Chondrocyte (in vitro differentiated cells): ENCODE data around the gene MT1F. TPM values are rescaled to one million over a fixed set of nuclear protein-coding genes. Genes with fewer than 3 reads are reported as not detected.

Experiments
- DNase-seq: peaks from one replicate; pipeline ENCODE4 v3.0.0; 2021; ENCODE audit warnings: mixed read lengths, low spot score
- H3K27ac Mint-ChIP-seq: one replicate; pipeline ENCODE4 v1.8.0; 2021; ENCODE audit warnings: mild to moderate bottlenecking, moderate library complexity, mixed read lengths; ENCODE audit not compliant: unreplicated experiment
- H3K27me3 Mint-ChIP-seq: 2 replicates; pipeline ENCODE4 v1.8.0; 2021; ENCODE audit warnings: low read depth, mixed read lengths
- H3K36me3 Mint-ChIP-seq: 2 replicates; pipeline ENCODE4 v1.8.0; 2021; ENCODE audit warnings: low read depth, mixed read lengths
- H3K4me1 Mint-ChIP-seq: 2 replicates; pipeline ENCODE4 v1.8.0; 2021; ENCODE audit warnings: low read depth, mild to moderate bottlenecking, mixed read lengths
- H3K4me3 Mint-ChIP-seq: one replicate; pipeline ENCODE4 v1.8.0; 2021; ENCODE audit warnings: mild to moderate bottlenecking, moderate library complexity, mixed read lengths; ENCODE audit not compliant: unreplicated experiment
- H3K9me3 Mint-ChIP-seq: 2 replicates; pipeline ENCODE4 v1.8.0; 2021; ENCODE audit warnings: low read depth, mixed read lengths
- total RNA-seq: library from RNA; stranded (reverse); gene quantifications from 3 replicates; pipeline ENCODE4 v1.2.1, GENCODE V29; 2021
- TF ChIP-seq, protein P1 (sequence below): fragments of 200-600 bp; sonication (generic); IDR thresholded peaks from 2 replicates; pipeline ENCODE4 v1.5.0; 2021; ENCODE audit warnings: antibody characterized with exemption, mild to moderate bottlenecking, moderate library complexity

Gene MT1F
- total RNA-seq, 1 donor from 2014 or later, result 5.8 TPM

DNA sequence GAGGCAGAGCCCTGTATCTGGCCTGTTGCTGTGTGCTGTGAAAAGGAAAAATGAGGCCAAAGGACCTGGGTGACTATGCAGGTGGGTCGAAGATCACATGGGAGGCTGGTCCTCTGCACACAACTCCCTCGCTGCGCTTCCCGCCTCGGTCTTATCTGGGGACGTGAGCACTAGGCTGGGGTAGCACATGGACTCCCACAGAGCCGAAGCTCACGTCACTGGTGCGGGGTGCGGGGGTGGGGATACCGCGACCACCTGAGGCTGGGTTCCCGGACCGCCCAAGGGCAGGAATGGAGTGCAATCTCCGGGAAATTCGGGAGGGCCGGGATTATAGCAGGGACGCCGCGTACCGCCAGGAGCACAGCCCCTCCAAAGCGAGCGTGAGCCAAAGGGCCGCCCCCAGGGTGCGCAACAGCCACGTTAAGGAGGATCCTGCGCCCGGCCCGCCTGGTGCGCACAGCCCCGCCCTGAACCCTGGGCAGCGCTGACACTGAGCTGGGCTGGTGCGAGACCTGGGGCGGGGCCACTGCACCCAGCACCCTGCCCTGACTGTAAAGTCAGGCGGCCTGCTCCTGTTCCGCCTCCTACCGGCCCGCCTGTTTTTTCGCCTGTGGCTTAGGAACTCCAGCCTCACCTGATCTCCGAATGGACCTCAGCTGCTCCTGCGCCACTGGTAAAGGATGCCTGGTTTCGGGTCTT is 14.5 kb upstream of the MT1F start:
- TF ChIP-seq, protein P1, sequence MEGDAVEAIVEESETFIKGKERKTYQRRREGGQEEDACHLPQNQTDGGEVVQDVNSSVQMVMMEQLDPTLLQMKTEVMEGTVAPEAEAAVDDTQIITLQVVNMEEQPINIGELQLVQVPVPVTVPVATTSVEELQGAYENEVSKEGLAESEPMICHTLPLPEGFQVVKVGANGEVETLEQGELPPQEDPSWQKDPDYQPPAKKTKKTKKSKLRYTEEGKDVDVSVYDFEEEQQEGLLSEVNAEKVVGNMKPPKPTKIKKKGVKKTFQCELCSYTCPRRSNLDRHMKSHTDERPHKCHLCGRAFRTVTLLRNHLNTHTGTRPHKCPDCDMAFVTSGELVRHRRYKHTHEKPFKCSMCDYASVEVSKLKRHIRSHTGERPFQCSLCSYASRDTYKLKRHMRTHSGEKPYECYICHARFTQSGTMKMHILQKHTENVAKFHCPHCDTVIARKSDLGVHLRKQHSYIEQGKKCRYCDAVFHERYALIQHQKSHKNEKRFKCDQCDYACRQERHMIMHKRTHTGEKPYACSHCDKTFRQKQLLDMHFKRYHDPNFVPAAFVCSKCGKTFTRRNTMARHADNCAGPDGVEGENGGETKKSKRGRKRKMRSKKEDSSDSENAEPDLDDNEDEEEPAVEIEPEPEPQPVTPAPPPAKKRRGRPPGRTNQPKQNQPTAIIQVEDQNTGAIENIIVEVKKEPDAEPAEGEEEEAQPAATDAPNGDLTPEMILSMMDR, result peak; percentile 64
- Mint-ChIP-seq H3K27ac (no peak overlapping the region), H3K4me3 (peak overlapping the region; percentile 45), H3K36me3 (peaks cover 2% of the 10 kb centered on the region), H3K9me3 (no peaks in the 10 kb centered on the region), H3K4me1 (peaks cover 7% of the 10 kb centered on the region), H3K27me3 (peaks cover 59% of the 10 kb centered on the region)
- peak; percentile 72 for DNase-seq

DNA sequence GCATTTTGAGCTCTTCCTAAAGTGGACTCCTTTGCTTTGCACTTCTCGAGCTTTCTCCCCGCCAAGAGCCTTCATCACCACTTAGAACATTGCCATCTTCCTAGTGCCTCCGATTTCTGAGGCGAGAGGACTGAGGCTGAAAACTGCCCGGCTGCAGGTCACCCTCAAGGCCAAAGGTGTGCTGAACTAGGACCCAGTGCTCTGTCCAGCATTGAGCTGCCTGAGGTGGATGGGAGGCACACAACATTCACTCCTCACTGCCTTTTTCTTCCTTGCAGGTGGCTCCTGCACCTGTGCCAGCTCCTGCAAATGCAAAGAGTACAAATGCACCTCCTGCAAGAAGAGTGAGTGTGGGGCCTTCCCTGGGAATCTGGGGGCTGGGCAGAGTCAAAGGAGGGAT is 13.9 kb upstream of the MT1F start:
- Mint-ChIP-seq H3K36me3 (peaks cover 2% of the 10 kb centered on the region), H3K9me3 (no peaks in the 10 kb centered on the region), H3K4me1 (peaks cover 4% of the 10 kb centered on the region), H3K27ac (no peak overlapping the region), H3K4me3 (peak overlapping the region; percentile 45), H3K27me3 (peaks cover 59% of the 10 kb centered on the region)
- DNase-seq, result peak; percentile 39
- TF ChIP-seq, protein P1, result peak; percentile 25

DNA sequence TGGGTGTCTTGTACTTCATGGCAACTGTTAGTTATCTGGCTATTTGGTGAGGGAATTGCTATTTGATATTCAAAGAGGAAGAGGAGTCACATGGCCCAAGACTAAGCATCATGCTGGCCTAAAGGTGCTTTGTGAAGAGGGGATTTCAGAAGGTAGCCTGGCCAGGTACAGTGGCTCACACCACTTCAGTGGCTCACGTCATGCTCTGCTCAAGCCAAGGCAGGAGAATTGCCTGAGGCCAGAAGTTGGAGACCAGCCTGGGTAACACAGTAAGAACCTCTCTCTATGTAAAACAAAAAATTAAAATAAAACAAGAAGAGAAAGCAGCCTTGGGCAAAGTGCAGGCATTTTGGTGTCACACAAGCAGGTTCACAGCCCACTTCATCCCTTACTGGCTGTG is 12.4 kb upstream of the MT1F start:
- no peak for DNase-seq
- no peak overlapping the region for H3K4me3 Mint-ChIP-seq
- H3K27me3 Mint-ChIP-seq, result peaks cover 57% of the 10 kb centered on the region
- no peaks in the 10 kb centered on the region for H3K9me3 Mint-ChIP-seq
- TF ChIP-seq, protein P1, result no peak
- H3K27ac Mint-ChIP-seq, result no peak overlapping the region
- H3K4me1 Mint-ChIP-seq, result peaks cover 4% of the 10 kb centered on the region
- peaks cover 2% of the 10 kb centered on the region for H3K36me3 Mint-ChIP-seq

DNA sequence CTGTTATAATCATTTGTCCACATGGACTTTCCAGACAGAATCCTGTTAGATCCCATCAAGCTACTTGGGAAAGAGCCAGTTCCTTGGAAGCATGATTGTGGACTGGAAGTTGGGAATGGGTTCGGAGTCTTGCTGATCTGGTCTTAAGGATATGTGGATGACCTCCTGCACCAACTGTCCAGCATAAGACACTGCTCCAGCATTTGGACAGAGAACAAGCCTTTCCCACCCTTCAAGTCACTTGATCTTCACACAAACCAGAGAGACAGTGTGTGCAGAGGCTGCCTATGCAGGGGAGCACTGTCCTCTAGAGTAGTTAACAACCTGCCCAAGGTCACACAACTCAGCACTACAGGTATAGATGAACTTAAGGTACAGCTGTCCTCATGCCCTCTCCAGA is 11.9 kb upstream of the MT1F start:
- H3K4me3 Mint-ChIP-seq, result no peak overlapping the region
- H3K4me1 Mint-ChIP-seq, result peaks cover 4% of the 10 kb centered on the region
- DNase-seq, result no peak
- H3K36me3 Mint-ChIP-seq, result peaks cover 2% of the 10 kb centered on the region
- TF ChIP-seq, protein P1, result no peak
- no peaks in the 10 kb centered on the region for H3K9me3 Mint-ChIP-seq
- H3K27me3 Mint-ChIP-seq, result peaks cover 54% of the 10 kb centered on the region
- no peak overlapping the region for H3K27ac Mint-ChIP-seq

DNA sequence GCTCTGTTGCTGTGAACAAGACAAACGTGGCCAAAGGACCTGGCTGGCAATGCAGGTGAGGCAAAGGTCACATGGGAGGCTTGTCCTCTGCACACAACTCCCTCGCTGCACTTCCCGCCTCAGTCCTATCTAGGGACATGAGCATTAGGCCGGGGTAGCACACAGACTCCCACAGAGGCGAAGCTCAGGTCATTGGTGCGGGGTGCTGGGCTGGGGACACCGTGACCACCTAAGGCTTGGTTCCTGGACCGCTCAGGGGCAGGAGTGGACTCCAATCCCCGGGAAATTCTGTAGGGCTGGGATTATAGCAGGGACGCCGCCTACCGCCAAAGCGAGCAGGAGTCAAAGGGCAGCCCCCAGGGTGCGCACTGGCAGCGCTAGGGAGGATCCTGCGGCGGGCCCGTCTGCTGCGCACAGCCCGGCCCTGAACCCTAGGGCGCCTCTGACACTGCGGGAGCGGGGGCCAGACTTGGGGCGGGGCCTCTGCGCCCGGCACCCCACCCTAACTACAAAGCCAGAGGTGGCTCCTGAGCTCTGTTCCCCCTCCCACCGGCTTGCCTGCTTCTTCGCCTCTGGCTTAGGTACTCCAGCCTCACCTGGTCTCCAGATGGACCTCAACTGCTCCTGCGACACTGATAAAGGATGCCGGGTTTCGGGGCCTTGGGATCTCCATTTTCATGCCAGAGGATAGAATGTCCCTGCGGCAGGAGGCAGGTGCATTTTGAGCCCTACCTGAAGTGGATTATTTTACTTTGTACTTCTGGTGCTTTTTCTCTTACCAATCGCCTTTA is 9.9 kb upstream of the MT1F start:
- Mint-ChIP-seq H3K36me3 (no peaks in the 10 kb centered on the region), H3K9me3 (no peaks in the 10 kb centered on the region), H3K4me3 (no peak overlapping the region), H3K4me1 (peaks cover 4% of the 10 kb centered on the region), H3K27ac (no peak overlapping the region), H3K27me3 (peaks cover 44% of the 10 kb centered on the region)
- TF ChIP-seq, protein P1, result no peak
- DNase-seq, result no peak
